H9 (cell line): ENCODE measurements around the gene C1orf116. TPM values are rescaled to one million over a fixed set of nuclear protein-coding genes. Genes with fewer than 3 reads are reported as not detected.

Source experiments
- DNase-seq: peaks from one replicate; pipeline ENCODE4 v3.0.0-alpha.2; 2017
- H2AFZ ChIP-seq: one replicate; pipeline ENCODE4 v1.6.1; 2013; ENCODE audit warnings: mild to moderate bottlenecking, low read length, control low read depth, moderate library complexity
- H2AK5ac ChIP-seq: 2 replicates; pipeline ENCODE4 v1.6.1; 2013; ENCODE audit warnings: low read length, control low read depth, mixed read lengths; ENCODE audit not compliant: insufficient read length
- H2BK120ac ChIP-seq: one replicate; pipeline ENCODE4 v1.6.1; 2013; ENCODE audit warnings: low read depth, mild to moderate bottlenecking, low read length, control low read depth, inconsistent platforms; ENCODE audit not compliant: poor library complexity, severe bottlenecking
- H2BK12ac ChIP-seq: 2 replicates; pipeline ENCODE4 v1.6.1; 2013; ENCODE audit warnings: low read length, control low read depth, mixed read lengths, low read depth; ENCODE audit not compliant: insufficient read length
- H2BK15ac ChIP-seq: 2 replicates; pipeline ENCODE4 v1.6.1; 2013; ENCODE audit warnings: low read depth, low read length, control low read depth
- H2BK20ac ChIP-seq: one replicate; pipeline ENCODE4 v1.6.1; 2013; ENCODE audit warnings: low read depth, mild to moderate bottlenecking, low read length, control low read depth, inconsistent platforms; ENCODE audit not compliant: poor library complexity, severe bottlenecking
- H2BK5ac ChIP-seq: 2 replicates; pipeline ENCODE4 v1.6.1; 2013; ENCODE audit warnings: low read length, control low read depth, mixed read lengths; ENCODE audit not compliant: insufficient read length
- H3K14ac ChIP-seq: 2 replicates; pipeline ENCODE4 v1.6.1; 2013; ENCODE audit warnings: low read length, control low read depth; ENCODE audit not compliant: insufficient read depth
- H3K18ac ChIP-seq: 2 replicates; pipeline ENCODE4 v1.6.1; 2013; ENCODE audit warnings: low read depth, mild to moderate bottlenecking, mixed read lengths, low read length, control low read depth; ENCODE audit not compliant: insufficient read length
- H3K23ac ChIP-seq: 2 replicates; pipeline ENCODE4 v1.6.1; 2013; ENCODE audit warnings: low read length, control low read depth, mixed read lengths, low read depth; ENCODE audit not compliant: insufficient read length
- H3K23me2 ChIP-seq: 2 replicates; pipeline ENCODE4 v1.6.1; 2013; ENCODE audit warnings: low read depth, mild to moderate bottlenecking, mixed read lengths, low read length, control low read depth; ENCODE audit not compliant: insufficient read length, poor library complexity, severe bottlenecking
- H3K27ac ChIP-seq: 2 replicates; pipeline ENCODE4 v1.5.1; 2013; ENCODE audit warnings: low read length, control low read depth, mixed read lengths, low read depth; ENCODE audit not compliant: insufficient read length
- H3K27me3 ChIP-seq: 2 replicates; pipeline ENCODE4 v1.6.1; 2013; ENCODE audit warnings: low read length, control low read depth, inconsistent platforms; ENCODE audit not compliant: insufficient read depth
- H3K4ac ChIP-seq: 2 replicates; pipeline ENCODE4 v1.6.1; 2013; ENCODE audit warnings: low read depth, mild to moderate bottlenecking, control low read depth, inconsistent platforms, low read length, moderate library complexity
- H3K4me1 ChIP-seq: 2 replicates; pipeline ENCODE4 v1.6.1; 2013; ENCODE audit warnings: low read length, control low read depth, inconsistent platforms; ENCODE audit not compliant: insufficient read depth
- H3K4me2 ChIP-seq: 2 replicates; pipeline ENCODE4 v1.6.1; 2013; ENCODE audit warnings: low read length, control low read depth, mixed read lengths; ENCODE audit not compliant: insufficient read length, insufficient read depth
- H3K56ac ChIP-seq: 2 replicates; pipeline ENCODE4 v1.6.1; 2013; ENCODE audit warnings: low read depth, mild to moderate bottlenecking, mixed read lengths, low read length, control low read depth; ENCODE audit not compliant: insufficient read length
- H3K79me1 ChIP-seq: 2 replicates; pipeline ENCODE4 v1.6.1; 2013; ENCODE audit warnings: low read depth, mild to moderate bottlenecking, moderate library complexity, low read length, control low read depth, inconsistent platforms; ENCODE audit not compliant: insufficient read depth, poor library complexity, severe bottlenecking
- H3K79me2 ChIP-seq: 2 replicates; pipeline ENCODE4 v1.6.1; 2013; ENCODE audit warnings: low read length, control low read depth, inconsistent platforms; ENCODE audit not compliant: insufficient read depth
- H3K9ac ChIP-seq: 2 replicates; pipeline ENCODE4 v1.6.1; 2013; ENCODE audit warnings: low read length, control low read depth, mixed read lengths; ENCODE audit not compliant: insufficient read length; ENCODE audit errors: extremely low read depth
- H3K9me3 ChIP-seq: one replicate; pipeline ENCODE4 v1.6.1; 2013; ENCODE audit warnings: low read depth, low read length, inconsistent platforms; ENCODE audit not compliant: control insufficient read depth
- H3T11ph ChIP-seq: one replicate; pipeline ENCODE4 v1.6.1; 2013; ENCODE audit warnings: mild to moderate bottlenecking, low read length, control low read depth, inconsistent platforms
- H4K20me1 ChIP-seq: one replicate; pipeline ENCODE4 v1.6.1; 2013; ENCODE audit not compliant: control insufficient read depth, insufficient read length, insufficient read depth
- H4K5ac ChIP-seq: 2 replicates; pipeline ENCODE4 v1.6.1; 2013; ENCODE audit warnings: low read depth, mild to moderate bottlenecking, mixed read lengths, low read length, control low read depth; ENCODE audit not compliant: insufficient read length
- H4K8ac ChIP-seq: replicated peaks from 2 replicates; pipeline ENCODE4 v1.6.1; 2013; ENCODE audit warnings: low read length, control low read depth, mixed read lengths, low read depth; ENCODE audit not compliant: insufficient read length
- H4K91ac ChIP-seq: 2 replicates; pipeline ENCODE4 v1.6.1; 2013; ENCODE audit warnings: low read depth, mild to moderate bottlenecking, moderate library complexity, mixed read lengths, low read length, control low read depth; ENCODE audit not compliant: insufficient read length
- H3K27ac Mint-ChIP-seq, 3 experiments: 2 replicates in 2 of 3; 3 replicates in 1 of 3; pipeline ENCODE4 v1.8.0; 2020 to 2021; ENCODE audit warnings: mixed read lengths in 3 of 3, mild to moderate bottlenecking in 1 of 3, moderate library complexity in 1 of 3
- H3K27me3 Mint-ChIP-seq: 2 replicates; pipeline ENCODE4 v1.8.0; 2021; ENCODE audit warnings: low read depth, mild to moderate bottlenecking, moderate library complexity, mixed read lengths
- H3K36me3 Mint-ChIP-seq, 3 experiments: 2 replicates in 2 of 3; 3 replicates in 1 of 3; pipeline ENCODE4 v1.8.0; 2020 to 2021; ENCODE audit warnings: low read depth in 3 of 3, mixed read lengths in 3 of 3; ENCODE audit not compliant: insufficient read depth in 1 of 3
- H3K4me1 Mint-ChIP-seq, 2 experiments: 2 replicates each; pipeline ENCODE4 v1.8.0; 2020; ENCODE audit warnings: mixed read lengths in 2 of 2
- H3K4me3 Mint-ChIP-seq, 2 experiments: 2 replicates in 1 of 2; 3 replicates in 1 of 2; pipeline ENCODE4 v1.8.0; 2020 to 2021; ENCODE audit warnings: mild to moderate bottlenecking in 2 of 2, mixed read lengths in 2 of 2, moderate library complexity in 1 of 2
- H3K9me3 Mint-ChIP-seq, 2 experiments: 2 replicates in 1 of 2; 3 replicates in 1 of 2; pipeline ENCODE4 v1.8.0; 2020; ENCODE audit warnings: mild to moderate bottlenecking in 2 of 2, mixed read lengths in 2 of 2, moderate library complexity in 1 of 2
- CTCF ChIP-seq: fragments of 200-600 bp; sonication (generic); conservative IDR thresholded peaks from 3 replicates; pipeline ENCODE4 v1.8.0; 2021; ENCODE audit warnings: antibody characterized with exemption, mild to moderate bottlenecking
- WGBS: extraction: QIAGEN DNeasy Blood & Tissue Kit; methylation state at CpG from one replicate; pipeline ENCODE4 v1.1.7; 2013; ENCODE audit warnings: missing lambda C conversion rate, low lambda C conversion rate, mixed read lengths; ENCODE audit not compliant: insufficient read length; ENCODE audit errors: extremely low coverage; 5-methylcytosine and 5-hydroxymethylcytosine counted together
- total RNA-seq: library from RNA; stranded (reverse); gene quantifications from 2 replicates; pipeline ENCODE4 v1.2.1, GENCODE V29; 2021

The C1orf116 gene
- total RNA-seq, 1 experiment from 2014 or later, result 0.48 TPM

- Histone ChIP-seq H2AFZ (no peak overlapping the region), H2AK5ac (no peak overlapping the region), H3K23me2 (no peaks in the 10 kb centered on the region), H3K4me1 (peaks cover 23% of the 10 kb centered on the region), H2BK20ac (no peak overlapping the region), H2BK15ac (no peak overlapping the region), H4K8ac (no peak overlapping the region), H3K4ac (no peak overlapping the region), H2BK12ac (no peak overlapping the region), H4K20me1 (no peaks in the 10 kb centered on the region), H3K27me3 (no peaks in the 10 kb centered on the region), H3K18ac (no peak overlapping the region), H4K5ac (no peak overlapping the region), H3K79me2 (no peaks in the 10 kb centered on the region; the same call in 1 of the 2 replicates), H4K91ac (no peak overlapping the region), H2BK120ac (no peak overlapping the region), H3K9me3 (no peaks in the 10 kb centered on the region), H3K56ac (no peak overlapping the region), H2BK5ac (no peak overlapping the region), H3K4me2 (no peak overlapping the region), H3K79me1 (no peaks in the 10 kb centered on the region), H3K14ac (no peak overlapping the region), H3K27ac (no peak overlapping the region), H3K9ac (no peak overlapping the region), H3T11ph (no peak overlapping the region), H3K23ac (no peak overlapping the region)
- peaks cover 44 to 53% of the 10 kb centered on the region in 2 experiments for H3K4me1 Mint-ChIP-seq
- H3K9me3 Mint-ChIP-seq, result no peaks in the 10 kb centered on the region
- no peaks in the 10 kb centered on the region; a peak in 1 of 7 replicates for H3K36me3 Mint-ChIP-seq
- no peak overlapping the region for H3K4me3 Mint-ChIP-seq
- no peak for TF ChIP-seq CTCF
- whole genome bisulfite sequencing, result no CpG with 5 or more reads among the region's 1 CpG
- H3K27me3 Mint-ChIP-seq, result no peaks in the 10 kb centered on the region
- no peak for DNase-seq
- H3K27ac Mint-ChIP-seq, result no peak overlapping the region
These were observed 1.5 kb downstream of the C1orf116 start for GRCh38 chr1:207031016-207031415.
